ENCODE measurements around the gene MARK3. TPM values are rescaled to one million over a fixed set of nuclear protein-coding genes. Genes with fewer than 3 reads are reported as not detected.

The MARK3 gene
- 55.5 to 73.3 TPM (median 57.5 TPM) in 5 replicates for total RNA-seq (2022; extraction: Qiagen RNA extraction; ENCODE audit: low read depth)

DNA sequence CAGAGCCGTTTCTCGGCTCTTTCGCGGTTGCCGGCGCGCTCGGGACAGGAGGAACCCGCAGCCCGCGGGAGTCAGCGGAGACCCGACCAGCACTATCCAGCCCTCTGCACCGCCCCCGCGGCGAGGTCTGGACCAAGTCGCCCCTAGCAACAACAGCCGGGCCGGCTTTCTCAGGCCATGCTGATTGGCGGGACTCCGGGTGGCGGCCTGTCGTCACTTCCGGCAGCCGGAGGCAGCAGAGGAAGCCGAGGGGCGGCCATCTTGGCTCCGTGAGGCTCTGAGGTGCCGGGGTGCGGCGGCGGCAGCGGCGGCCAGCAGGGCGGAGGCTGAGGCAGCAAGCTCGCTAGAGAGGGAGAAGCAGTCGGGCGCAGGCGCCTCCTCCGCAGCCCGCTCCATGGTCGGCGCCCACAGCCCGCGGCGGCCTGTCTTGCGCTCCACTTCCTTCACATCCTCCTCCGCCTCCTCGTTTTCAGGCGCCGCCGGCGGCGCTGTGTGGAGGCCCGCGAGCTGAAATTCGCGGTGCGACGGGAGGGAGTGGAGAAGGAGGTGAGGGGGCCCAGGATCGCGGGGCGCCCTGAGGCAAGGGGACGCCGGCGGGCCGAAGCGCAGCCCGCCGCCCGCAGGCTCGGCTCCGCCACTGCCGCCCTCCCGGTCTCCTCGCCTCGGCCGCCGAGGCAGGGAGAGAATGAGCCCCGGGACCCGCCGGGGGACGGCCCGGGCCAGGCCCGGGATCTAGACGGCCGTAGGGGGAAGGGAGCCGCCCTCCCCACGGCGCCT, at the start of gene MARK3:
TSS of gene MARK3 (plus strand) at position 264 of the 777 bp plus-strand sequence. CDS start 615 bp downstream, outside the sequence.

DNA sequence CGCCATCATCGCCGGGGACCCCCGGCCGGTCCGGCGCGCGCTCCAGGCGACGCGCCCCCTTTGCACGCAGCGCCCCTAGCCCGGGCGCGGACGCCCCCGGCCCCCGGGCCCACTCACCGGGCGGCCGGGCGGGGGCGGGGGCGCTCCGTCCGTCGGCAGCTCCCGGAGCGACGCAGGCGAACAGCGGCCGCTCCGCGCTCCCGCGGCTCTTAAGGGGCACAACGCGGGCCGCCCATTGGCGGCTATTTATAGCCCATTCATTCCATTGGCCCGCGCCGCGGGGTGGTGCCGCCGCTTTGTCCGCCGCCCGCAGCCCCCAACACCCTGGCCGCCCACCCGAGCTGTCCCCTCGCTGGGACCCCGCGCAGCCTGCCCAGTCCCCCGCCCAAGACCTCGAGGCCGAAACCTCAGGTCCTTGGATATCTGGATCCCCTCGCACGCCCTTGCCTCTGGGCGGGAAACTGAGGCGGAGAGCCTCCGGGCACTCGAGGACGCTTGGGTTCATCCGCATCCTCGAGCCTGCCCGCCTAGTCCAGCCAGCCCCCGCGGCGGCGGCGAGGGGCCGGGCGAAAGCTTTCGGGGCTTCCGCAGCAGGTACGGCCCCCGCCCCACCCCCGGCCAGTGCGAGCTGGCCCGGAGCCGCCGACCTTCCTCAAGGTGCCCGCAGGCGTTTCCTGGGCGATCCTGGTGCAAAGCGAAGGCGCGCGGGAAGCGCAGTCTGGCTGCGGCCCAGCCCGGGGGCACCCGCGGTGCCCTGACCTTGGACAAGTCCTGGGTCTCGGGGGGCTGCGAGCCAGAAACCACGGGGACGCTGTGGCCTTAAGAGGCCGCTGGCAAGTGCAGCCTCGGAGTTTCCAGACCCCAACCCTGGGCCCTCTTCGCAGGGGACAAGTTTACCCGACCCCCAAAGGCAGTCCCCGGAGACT, 137.7 kb downstream of the MARK3 start, which contains the start of gene CKB:
TSS of gene CKB (minus strand) at position 182 of the 926 bp plus-strand sequence. CDS start 337 bp downstream, outside the sequence.

GRCh38 chr14:103528587-103529382, 143.6 kb downstream of the MARK3 start, which contains the start of gene TRMT61A:
TSS of gene TRMT61A (plus strand) at chr14:103529196. CDS start at chr14:103529979, 783 bp downstream.

Other genes with a start within 250 kb of the MARK3 start
- 197 to 305 TPM (median 284 TPM) in 5 replicates for gene EIF5, start 51.2 kb upstream of the MARK3 start, total RNA-seq (2022; extraction: Qiagen RNA extraction; ENCODE audit: low read depth)
- gene CKB, start 137.4 kb downstream of the MARK3 start, total RNA-seq (2022; extraction: Qiagen RNA extraction; ENCODE audit: low read depth) = 65.1 to 115 TPM (median 109 TPM) in 5 replicates
- 13.3 to 29.5 TPM (median 26.9 TPM) in 5 replicates for gene TRMT61A, start 143.8 kb downstream of the MARK3 start, total RNA-seq (2022; extraction: Qiagen RNA extraction; ENCODE audit: low read depth)
- 19.8 to 26.3 TPM (median 25.6 TPM) in 5 replicates for gene BAG5, start 177.2 kb downstream of the MARK3 start, total RNA-seq (2022; extraction: Qiagen RNA extraction; ENCODE audit: low read depth)
- gene COA8, start 177.5 kb downstream of the MARK3 start, total RNA-seq (2022; extraction: Qiagen RNA extraction; ENCODE audit: low read depth) = 49.8 to 59.6 TPM (median 51.8 TPM) in 5 replicates
- 77.1 to 121 TPM (median 119 TPM) in 5 replicates for gene KLC1, start 243.8 kb downstream of the MARK3 start, total RNA-seq (2022; extraction: Qiagen RNA extraction; ENCODE audit: low read depth)

Measured in A549 treated with ZK216348 at 1 μM for 4 hours (cell line).